Suprapubic skin (tissue), 4 donors: Measurements from ENCODE around the gene FHL5. TPM values are rescaled to one million over a fixed set of nuclear protein-coding genes. Genes with fewer than 3 reads are reported as not detected.

Source experiments
- DNase-seq, 2 donors: peaks; one replicate each; pipeline ENCODE4 v3.0.0-alpha.2; 2019; ENCODE audit warnings: low spot score in 2 of 2
- H3K27ac ChIP-seq: fragments of 200-600 bp; sonication (generic); one replicate; pipeline ENCODE4 v1.5.1; 2019
- H3K27me3 ChIP-seq: fragments of 200-600 bp; sonication (generic); one replicate; pipeline ENCODE4 v1.5.1; 2019
- H3K36me3 ChIP-seq: fragments of 200-600 bp; sonication (generic); one replicate; pipeline ENCODE4 v1.5.1; 2019
- H3K4me1 ChIP-seq: fragments of 200-600 bp; sonication (generic); one replicate; pipeline ENCODE4 v1.5.1; 2019
- H3K4me3 ChIP-seq: fragments of 200-600 bp; sonication (generic); one replicate; pipeline ENCODE4 v1.5.1; 2019; ENCODE audit warnings: mild to moderate bottlenecking
- H3K9me3 ChIP-seq: fragments of 200-600 bp; sonication (generic); one replicate; pipeline ENCODE4 v1.5.1; 2019
- CTCF ChIP-seq, 2 donors: fragments of 200-600 bp in 1 of 2; fragments of 450-650 bp in 1 of 2; sonication (generic) in 1 of 2; IDR thresholded peaks; one replicate each; pipeline ENCODE4 v1.5.1; 2016 to 2019; ENCODE audit warnings: antibody characterized with exemption in 2 of 2, mild to moderate bottlenecking in 1 of 2, moderate library complexity in 1 of 2
- EP300 ChIP-seq: sonication (generic); formaldehyde crosslinking; IDR thresholded peaks from one replicate; pipeline ENCODE4 v1.6.1; 2017; ENCODE audit warnings: antibody characterized with exemption
- POLR2A ChIP-seq, 2 donors: fragments of 450-650 bp; IDR thresholded peaks; one replicate each; pipeline ENCODE4 v1.6.1; 2017; ENCODE audit warnings: antibody characterized with exemption in 2 of 2, mild to moderate bottlenecking in 2 of 2, moderate library complexity in 2 of 2
- POLR2AphosphoS5 ChIP-seq, 3 donors: sonication (generic); formaldehyde crosslinking; IDR thresholded peaks; one replicate each; pipeline ENCODE4 v1.6.1; 2017; ENCODE audit warnings: antibody characterized with exemption in 3 of 3
- WGBS: methylation state at CpG from one replicate; pipeline ENCODE4 v1.1.5; 2018; 5-methylcytosine and 5-hydroxymethylcytosine counted together
- total RNA-seq, 4 donors: library from RNA; depleted of rRNA; stranded (reverse); fragments of >200 nt; gene quantifications; one replicate each; pipeline ENCODE4 v1.1.0, GENCODE V29; 2016

Gene FHL5
- total RNA-seq, 4 donors from 2014 or later: 2.5 to 12.6 (median 6.9) TPM

- TF ChIP-seq EP300 (no peak), POLR2A (IDR thresholded peaks at IDR 0.05) (no peak), CTCF (IDR thresholded peaks at IDR 0.05) (no peak), POLR2AphosphoS5 (IDR thresholded peaks at IDR 0.05) (no peak)
- 78% methylated on average over 3 of the region's 3 CpGs for WGBS
- no peaks in the 10 kb centered on the region for H3K27me3 ChIP-seq
These were observed 12.4 kb downstream of the FHL5 start for GRCh38 chr6:96575359-96575758.

GRCh38 chr6:96576221-96576620 lies 13.3 kb downstream of the FHL5 start:
- H3K4me1 ChIP-seq: no peaks in the 10 kb centered on the region
- WGBS: 65% methylated on average over 4 of the region's 4 CpGs
- no peak for DNase-seq

More at GRCh38 chr6:96575359-96575758, 12.4 kb downstream of the FHL5 start:
- Histone ChIP-seq H3K27ac (no peak overlapping the region), H3K4me1 (no peaks in the 10 kb centered on the region), H3K36me3 (no peaks in the 10 kb centered on the region), H3K9me3 (peaks cover 1% of the 10 kb centered on the region), H3K4me3 (no peak overlapping the region)
- DNase-seq: no peak

GRCh38 chr6:96582021-96582420 lies 19.1 kb downstream of the FHL5 start:
- Histone ChIP-seq H3K9me3 (no peaks in the 10 kb centered on the region), H3K27me3 (no peaks in the 10 kb centered on the region), H3K4me1 (no peaks in the 10 kb centered on the region), H3K4me3 (no peak overlapping the region), H3K36me3 (no peaks in the 10 kb centered on the region), H3K27ac (no peak overlapping the region)
- WGBS: 85% methylated on average over 2 of the region's 2 CpGs
- no peak for DNase-seq
- TF ChIP-seq EP300: no peak
- TF ChIP-seq POLR2AphosphoS5 (IDR thresholded peaks at IDR 0.05): no peak
- no peak for TF ChIP-seq CTCF (IDR thresholded peaks at IDR 0.05)
- no peak for TF ChIP-seq POLR2A (IDR thresholded peaks at IDR 0.05)

More at GRCh38 chr6:96576221-96576620, 13.3 kb downstream of the FHL5 start:
- no peaks in the 10 kb centered on the region for H3K36me3 ChIP-seq
- H3K4me3 ChIP-seq: no peak overlapping the region
- TF ChIP-seq CTCF (IDR thresholded peaks at IDR 0.05) (no peak), EP300 (no peak), POLR2AphosphoS5 (IDR thresholded peaks at IDR 0.05) (no peak), POLR2A (IDR thresholded peaks at IDR 0.05) (no peak)
- H3K27ac ChIP-seq: no peak overlapping the region
- no peaks in the 10 kb centered on the region for H3K27me3 ChIP-seq
- no peaks in the 10 kb centered on the region for H3K9me3 ChIP-seq

- DNase-seq: no peak
- Histone ChIP-seq H3K36me3 (no peaks in the 10 kb centered on the region), H3K4me1 (no peaks in the 10 kb centered on the region), H3K4me3 (no peak overlapping the region), H3K27ac (no peak overlapping the region), H3K27me3 (no peaks in the 10 kb centered on the region), H3K9me3 (no peaks in the 10 kb centered on the region)
- 75% methylated on average over 1 of the region's 1 CpG for WGBS
- TF ChIP-seq EP300 (no peak), POLR2AphosphoS5 (IDR thresholded peaks at IDR 0.05) (no peak), POLR2A (IDR thresholded peaks at IDR 0.05) (no peak), CTCF (IDR thresholded peaks at IDR 0.05) (no peak)
These were observed 19.5 kb downstream of the FHL5 start for GRCh38 chr6:96582436-96582835.

- TF ChIP-seq POLR2A (IDR thresholded peaks at IDR 0.05): no peak
- TF ChIP-seq EP300: no peak
- no peak for TF ChIP-seq CTCF (IDR thresholded peaks at IDR 0.05)
- TF ChIP-seq POLR2AphosphoS5 (IDR thresholded peaks at IDR 0.05): no peak
- no peaks in the 10 kb centered on the region for H3K9me3 ChIP-seq
- DNase-seq: no peak
- H3K27ac ChIP-seq: no peak overlapping the region
- no peaks in the 10 kb centered on the region for H3K36me3 ChIP-seq
- no peaks in the 10 kb centered on the region for H3K27me3 ChIP-seq
- no peak overlapping the region for H3K4me3 ChIP-seq
- 83% methylated on average over 2 of the region's 2 CpGs for WGBS
- no peaks in the 10 kb centered on the region for H3K4me1 ChIP-seq
These were observed 41.5 kb downstream of the FHL5 start for GRCh38 chr6:96604420-96604819.
